Cortex of kidney (tissue), 1 donor: ENCODE results near the gene TRPC1.
"Not testable (repeated sequence)": the region's sequence is repeated elsewhere in the genome, so short reads cannot be mapped to it uniquely, and the experiment has no call there.

ENCODE experiments used
- DNase-seq: peaks from one replicate; lab custom pipeline; 2025; lab: John Stamatoyannopoulos, UW

TRPC1 gene

GRCh38 chr3:142723968-142724681 lies at the start of gene TRPC1:
TSS of gene TRPC1 (plus strand) at chr3:142724034. CDS start at chr3:142724560, 526 bp downstream.
- DNase-seq: no peak

GRCh38 chr3:142676151-142676550 lies 47.7 kb upstream of the TRPC1 start:
- no peak for DNase-seq

- no peak for DNase-seq
These were observed 43.1 kb upstream of the TRPC1 start for GRCh38 chr3:142680710-142681109.

- no peak for DNase-seq
These were observed 33.2 kb upstream of the TRPC1 start for GRCh38 chr3:142690613-142691012.

GRCh38 chr3:142691527-142691926 lies 32.3 kb upstream of the TRPC1 start:
- no peak for DNase-seq

GRCh38 chr3:142693136-142693853 lies 30.5 kb upstream of the TRPC1 start:
- no peak for DNase-seq

GRCh38 chr3:142694225-142694624 lies 29.6 kb upstream of the TRPC1 start:
- no peak for DNase-seq

GRCh38 chr3:142705198-142705597 lies 18.6 kb upstream of the TRPC1 start:
- DNase-seq: no peak

- DNase-seq: no peak
These were observed 17.3 kb upstream of the TRPC1 start for GRCh38 chr3:142706321-142707127.

GRCh38 chr3:142709207-142709606 lies 14.6 kb upstream of the TRPC1 start:
- DNase-seq: no peak

GRCh38 chr3:142714882-142715281 lies 9.0 kb upstream of the TRPC1 start:
- DNase-seq: not testable (repeated sequence)

- no peak for DNase-seq
These were observed 7.7 kb upstream of the TRPC1 start for GRCh38 chr3:142716102-142716501.

GRCh38 chr3:142723665-142723967 lies 218 bp upstream of the TRPC1 start:
- no peak for DNase-seq

GRCh38 chr3:142724682-142725356 lies 985 bp downstream of the TRPC1 start:
- DNase-seq: no peak

- DNase-seq: no peak
These were observed 1.5 kb downstream of the TRPC1 start for GRCh38 chr3:142725357-142725739.

GRCh38 chr3:142726017-142726416 lies 2.2 kb downstream of the TRPC1 start:
- no peak for DNase-seq

- DNase-seq: no peak
These were observed 8.2 kb downstream of the TRPC1 start for GRCh38 chr3:142732066-142732465.

GRCh38 chr3:142734834-142735233 lies 11.0 kb downstream of the TRPC1 start:
- no peak for DNase-seq

GRCh38 chr3:142735462-142735861 lies 11.6 kb downstream of the TRPC1 start:
- no peak for DNase-seq

- no peak for DNase-seq
These were observed 14.6 kb downstream of the TRPC1 start for GRCh38 chr3:142738396-142738795.

- no peak for DNase-seq
These were observed 22.8 kb downstream of the TRPC1 start for GRCh38 chr3:142746646-142747045.

- DNase-seq: not testable (repeated sequence)
These were observed 26.7 kb downstream of the TRPC1 start for GRCh38 chr3:142750531-142750930.
